HG03575 (cell line): ENCODE measurements around the gene ZNF32.
"Not testable (repeated sequence)": the region's sequence is repeated elsewhere in the genome, so short reads cannot be mapped to it uniquely, and the experiment has no call there.

ENCODE experiments used
- ATAC-seq: cut with Tn5 transposase; IDR thresholded peaks from one replicate; pipeline ENCODE4 v1.9.1; 2021; ENCODE audit not compliant: unreplicated experiment, insufficient number of reproducible peaks, low FRiP score; ENCODE audit errors: extremely low read depth

ZNF32 gene

DNA sequence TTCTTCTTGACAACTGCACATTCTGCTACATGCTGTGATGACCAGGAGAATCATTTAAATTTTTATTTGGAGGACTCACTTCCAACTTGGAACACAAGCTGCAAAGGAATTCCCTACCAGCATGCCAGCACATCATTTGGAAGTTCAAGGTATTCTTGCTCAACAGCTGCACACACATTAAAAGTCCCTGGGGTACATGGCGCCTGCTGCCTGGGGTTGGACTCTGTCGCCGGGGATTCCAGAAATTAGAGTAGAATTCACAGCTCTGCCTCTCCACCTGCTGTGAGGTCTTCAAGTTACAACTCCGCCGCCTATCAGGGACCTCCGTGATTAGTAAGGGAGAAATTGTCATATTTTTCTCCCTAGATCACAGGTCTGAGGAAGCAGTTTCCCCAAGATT is 1.1 kb downstream of the ZNF32 start:
- no peak for ATAC-seq

DNA sequence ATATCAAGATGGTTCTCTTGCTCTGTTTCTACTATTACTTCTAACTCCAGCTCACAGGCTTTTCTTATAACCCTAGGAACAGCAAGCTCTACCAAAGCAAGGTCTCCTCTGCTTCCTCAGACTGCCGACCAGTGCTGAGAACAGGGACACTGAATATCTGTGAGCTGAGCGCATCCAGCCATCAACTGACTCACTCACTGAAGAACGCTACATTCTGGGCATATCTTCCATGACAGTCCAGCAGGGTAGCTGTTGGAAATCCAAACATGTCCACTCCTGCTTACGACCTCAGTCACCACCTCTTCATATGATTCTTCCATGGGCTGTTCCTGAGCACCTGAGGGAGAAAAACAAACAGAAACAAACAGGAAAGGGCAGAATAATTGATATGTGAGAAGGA is 2.8 kb downstream of the ZNF32 start:
- no peak for ATAC-seq

DNA sequence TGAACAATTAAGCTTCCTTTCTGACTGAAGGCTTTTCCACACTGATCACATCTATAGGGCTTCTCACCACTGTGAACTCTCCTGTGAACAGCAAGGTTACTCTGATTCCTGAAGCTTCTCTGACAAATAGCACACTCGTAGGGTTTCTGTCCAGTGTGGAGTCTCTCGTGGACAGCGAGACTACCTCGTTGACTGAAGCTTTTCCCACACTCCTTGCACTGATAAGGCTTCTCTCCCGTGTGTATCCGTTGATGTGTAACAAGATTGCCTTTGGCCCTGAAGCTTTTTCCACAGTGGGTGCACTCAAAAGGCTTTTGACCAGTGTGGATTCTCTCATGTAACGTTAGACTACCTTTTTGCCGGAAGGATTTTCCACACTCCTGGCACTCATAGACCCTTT is 4.4 kb downstream of the ZNF32 start:
- no peak for ATAC-seq

DNA sequence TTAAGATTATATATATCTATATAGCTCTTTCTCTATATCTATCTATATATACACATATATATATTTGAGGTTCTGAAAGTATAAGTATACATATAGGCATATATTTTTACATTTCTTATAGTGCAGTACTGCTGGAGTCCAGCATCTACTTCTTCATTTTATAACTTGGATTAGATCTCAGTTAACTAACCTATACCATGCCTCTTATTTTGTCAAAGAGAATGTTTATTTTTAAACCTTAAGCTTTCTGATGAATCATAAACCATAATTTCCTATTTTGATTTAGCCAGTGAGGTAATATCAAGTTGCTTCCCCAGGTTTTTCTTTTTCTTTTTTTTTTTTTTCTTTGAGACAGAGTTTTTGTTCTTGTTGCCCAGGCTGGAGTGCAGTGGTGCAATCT is 8.1 kb downstream of the ZNF32 start:
- no peak for ATAC-seq

DNA sequence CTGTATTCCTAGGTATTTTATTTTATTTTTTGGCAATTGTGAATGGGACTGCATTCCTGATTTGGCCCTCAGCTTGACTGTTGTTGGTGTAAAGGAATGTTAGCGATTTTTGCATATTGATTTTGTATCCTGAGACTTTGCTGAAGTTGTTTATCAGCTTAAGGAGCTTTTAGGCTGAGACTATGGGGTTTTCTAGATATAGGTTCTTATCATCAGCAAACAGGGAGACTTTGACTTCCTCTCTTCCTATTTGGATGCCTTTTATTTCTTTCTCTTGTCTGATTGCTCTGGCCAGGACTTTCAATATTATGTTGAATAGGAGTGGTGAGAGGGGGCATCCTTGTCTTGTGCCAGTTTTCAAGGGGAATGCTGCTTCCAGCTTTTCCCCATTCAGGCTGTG is 12.9 kb downstream of the ZNF32 start:
- ATAC-seq = not testable (repeated sequence)

DNA sequence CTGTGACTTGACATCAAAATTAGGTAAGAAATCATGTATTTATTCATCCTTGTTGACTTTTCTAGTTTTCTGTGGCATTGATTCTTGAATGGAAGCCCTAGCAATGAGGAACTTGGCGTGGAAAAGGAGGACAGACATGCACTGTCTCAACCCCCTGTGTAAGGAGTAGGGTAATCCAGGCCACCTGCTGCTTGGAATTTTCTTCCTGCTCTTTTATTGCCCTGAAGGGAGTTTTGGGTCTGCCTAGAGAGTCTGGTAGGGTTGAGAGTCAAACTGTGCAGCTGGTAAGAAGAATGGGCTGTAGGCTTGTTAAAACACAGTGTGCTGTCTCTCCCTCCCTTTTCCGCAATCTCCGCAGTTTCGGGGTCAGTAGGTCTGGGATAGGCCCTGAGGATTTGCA is 19.7 kb downstream of the ZNF32 start:
- no peak for ATAC-seq

DNA sequence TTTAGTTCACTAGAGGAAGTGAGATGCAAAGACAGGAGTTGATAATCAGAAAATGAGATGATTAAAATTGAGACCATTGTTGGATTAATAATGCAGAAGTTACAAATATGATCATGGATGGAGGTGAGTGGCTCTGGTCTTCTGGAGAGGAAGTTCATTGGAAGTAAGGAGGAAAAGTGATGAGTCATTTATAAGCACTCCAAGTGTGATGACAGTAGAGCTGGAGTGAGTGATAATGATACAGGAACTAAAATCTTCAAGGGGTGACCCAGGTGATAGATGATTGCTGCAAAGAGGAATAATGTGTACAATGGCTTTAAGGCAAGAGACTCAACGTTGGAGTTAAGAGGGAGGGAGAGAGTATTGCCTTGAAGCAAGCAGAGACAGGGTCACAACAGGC is 20.7 kb downstream of the ZNF32 start:
- ATAC-seq = no peak

DNA sequence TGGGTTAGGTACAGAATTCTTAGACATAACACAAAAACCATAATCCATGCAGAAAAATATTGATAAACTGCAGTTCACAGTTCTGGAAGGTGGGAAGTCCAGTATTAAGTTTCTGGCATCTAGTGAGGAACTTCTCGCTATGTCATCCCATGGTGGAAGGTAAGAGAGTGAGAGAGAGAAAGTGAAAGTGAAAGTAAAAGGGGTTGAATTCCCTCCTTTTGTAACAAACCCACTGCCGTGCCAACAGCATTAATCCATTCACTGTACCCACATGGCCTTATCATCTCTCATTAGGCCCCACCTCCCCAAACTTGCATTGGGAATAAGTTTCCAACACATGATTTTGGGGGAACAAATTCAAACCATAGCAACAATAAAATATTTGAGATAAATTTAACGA is 25.3 kb downstream of the ZNF32 start:
- ATAC-seq = no peak

DNA sequence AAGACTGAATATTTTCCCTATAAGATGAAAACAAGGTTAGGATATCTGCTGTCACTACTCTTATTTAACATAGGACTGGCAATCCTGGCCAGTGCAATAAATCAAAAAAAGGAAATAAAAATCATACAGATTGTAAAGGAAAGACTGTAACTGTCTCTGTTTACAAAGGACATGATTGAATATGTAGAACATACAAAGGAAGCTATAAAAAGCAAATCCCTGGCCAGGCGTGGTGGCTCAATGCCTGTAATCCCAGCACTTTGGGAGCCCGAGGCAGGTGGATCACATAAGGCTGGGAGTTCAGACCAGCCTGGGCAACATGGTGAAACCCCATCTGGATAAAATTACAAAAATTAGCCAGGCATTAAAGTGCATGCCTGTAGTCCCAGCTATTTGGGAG is 26.6 kb downstream of the ZNF32 start:
- ATAC-seq = no peak

DNA sequence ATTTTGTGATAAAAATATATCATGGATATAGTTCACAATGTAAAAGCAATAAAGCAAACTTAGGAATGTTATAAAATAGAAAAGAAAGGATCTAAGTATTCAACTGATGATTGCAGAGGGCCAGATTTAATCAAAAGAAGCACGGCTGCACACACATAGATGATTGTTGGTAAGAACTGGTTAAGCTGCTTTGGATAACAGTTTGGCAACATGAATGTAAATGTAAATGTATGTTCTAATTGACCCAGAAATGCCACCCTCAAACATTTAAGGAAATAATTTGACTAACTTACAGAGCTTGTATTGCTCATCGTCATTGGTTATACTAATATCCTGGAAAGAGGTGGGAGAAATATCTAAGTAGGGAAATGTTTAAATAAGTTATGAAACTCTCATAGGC is 29.3 kb downstream of the ZNF32 start:
- no peak for ATAC-seq

DNA sequence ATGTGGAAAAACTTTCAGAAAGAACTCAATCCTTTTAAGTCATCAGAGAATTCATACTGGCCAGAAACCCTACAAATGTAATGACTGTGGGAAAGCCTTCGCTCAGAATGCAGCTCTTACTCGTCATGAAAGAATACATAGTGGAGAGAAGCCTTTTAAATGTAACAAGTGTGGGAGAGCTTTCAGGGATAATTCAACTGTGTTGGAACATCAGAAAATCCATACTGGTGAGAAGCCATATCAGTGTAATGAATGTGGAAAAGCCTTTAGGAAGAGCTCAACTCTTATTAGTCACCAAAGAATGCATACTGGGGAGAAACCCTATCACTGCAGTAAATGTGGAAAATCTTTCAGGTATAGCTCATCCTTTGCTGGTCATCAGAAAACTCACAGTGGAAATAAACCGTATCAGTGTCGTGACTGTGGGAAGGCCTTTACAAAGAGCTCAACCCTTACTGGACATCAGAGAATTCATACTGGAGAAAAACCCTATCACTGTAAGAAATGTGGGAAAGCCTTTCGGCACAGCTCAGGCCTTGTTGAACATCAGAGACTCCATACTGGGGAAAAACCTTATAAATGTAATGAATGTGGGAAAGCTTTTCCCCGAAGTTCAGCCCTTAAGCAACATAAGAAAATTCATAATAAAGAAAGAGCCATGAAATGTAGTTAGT is 31.8 kb downstream of the ZNF32 start:
- no peak for ATAC-seq

DNA sequence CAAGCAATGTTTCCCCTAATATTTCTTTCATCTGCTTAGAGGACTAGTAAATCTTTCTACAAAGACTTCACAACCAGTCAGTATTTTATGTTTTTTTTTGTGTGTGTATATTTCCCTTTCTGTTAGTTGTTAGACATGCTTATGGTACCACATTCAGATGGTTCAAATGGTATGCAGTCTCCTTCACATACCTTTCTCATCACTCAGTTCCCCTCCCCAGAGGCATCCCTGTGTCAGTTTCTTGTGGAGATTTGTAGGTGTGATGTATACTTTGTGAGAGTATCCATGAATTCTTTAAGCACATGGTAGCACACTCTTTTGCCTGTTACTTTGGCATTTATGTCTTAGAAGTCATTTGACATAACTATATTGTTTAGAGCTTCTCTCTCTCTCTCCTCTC is 38.0 kb downstream of the ZNF32 start:
- ATAC-seq = no peak

DNA sequence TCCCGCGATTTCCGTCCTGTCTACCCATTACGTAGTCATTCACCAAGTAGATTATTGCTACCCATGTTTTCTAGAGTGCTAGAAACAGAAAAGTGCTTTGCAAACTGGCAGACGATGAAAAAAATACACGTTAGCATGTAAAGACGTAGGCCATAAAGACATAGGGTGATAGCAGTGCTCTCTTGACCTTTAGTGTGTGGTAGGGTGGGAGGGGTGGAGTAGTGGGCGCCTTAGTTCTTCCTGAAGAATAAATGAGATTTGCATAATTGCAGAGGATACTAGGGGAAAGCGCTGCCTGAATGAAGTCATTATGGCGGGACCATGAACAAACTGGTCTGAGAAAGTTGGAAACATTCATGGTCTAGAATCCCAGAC is 41.5 kb downstream of the ZNF32 start:
- ATAC-seq = no peak

DNA sequence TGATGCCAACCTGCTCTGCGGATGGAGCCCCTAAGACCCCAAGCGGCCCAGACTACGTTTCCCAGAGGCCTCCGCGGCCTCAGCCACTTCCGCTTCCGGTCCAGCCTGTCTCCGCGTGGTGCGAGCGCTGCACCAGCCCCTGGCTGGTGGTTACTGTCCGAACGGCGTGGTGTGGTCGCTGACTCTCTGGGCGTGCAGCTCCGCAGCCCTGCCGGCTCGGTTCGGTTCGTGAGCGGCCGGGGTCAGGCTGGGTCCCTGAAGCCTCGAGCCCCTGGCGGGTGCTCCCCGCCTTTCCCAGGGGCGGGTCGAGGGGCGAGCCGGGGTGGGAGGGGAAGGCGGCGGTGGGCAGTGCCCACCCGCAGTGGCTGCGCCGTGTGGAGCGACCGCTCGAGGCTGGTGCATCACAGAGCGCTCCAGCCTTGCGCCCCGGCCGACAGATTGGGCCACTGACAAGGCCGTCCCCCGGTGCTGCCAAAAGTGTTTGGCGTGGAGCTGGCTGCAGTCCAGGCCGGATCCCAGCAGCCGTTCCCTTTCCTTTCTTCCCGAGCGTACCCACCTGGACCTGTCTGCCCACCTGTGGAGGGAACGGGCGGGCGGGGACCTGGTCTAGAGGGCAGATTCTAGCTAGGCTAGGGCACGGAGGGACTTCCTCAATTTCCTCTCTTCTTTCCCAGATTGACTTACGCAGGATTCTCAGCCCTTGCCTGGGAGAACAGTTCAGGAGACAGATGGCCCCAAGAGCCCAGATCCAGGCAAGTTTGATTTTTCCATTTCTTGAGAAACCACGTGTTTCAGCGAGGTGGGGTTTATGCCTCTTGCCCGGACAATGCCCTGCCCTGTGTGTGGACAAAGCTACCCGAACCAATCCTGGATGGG is 42.1 kb downstream of the ZNF32 start, which contains the start of gene ZNF485:
ZNF485 (plus strand) TSS at position 116 of the 876 bp plus-strand sequence; CDS start at position 729, 613 bp downstream.
- peak; percentile 82 for ATAC-seq

DNA sequence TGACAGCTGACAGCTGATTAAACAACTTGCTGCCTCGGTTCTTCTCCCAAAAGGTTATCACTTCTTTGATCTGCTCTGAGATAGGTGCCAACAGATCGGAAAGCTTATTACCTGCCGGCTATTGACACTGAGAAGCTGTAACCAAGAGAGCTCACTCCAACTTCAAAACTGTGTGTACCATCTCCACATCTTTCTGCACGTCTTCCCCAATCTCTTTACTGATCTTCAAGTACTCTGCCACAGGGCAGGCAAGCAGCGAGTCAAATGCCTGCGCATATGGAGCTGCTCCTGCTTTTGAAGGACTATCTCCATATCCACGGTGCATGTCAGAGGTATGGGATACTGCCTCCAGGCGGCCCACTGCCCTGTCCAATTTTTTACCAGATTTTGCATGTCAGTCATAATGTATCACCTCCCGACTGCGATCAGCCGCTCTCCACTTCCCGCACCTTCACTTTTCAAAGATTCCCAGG is 42.8 kb downstream of the ZNF32 start:
- no peak for ATAC-seq

DNA sequence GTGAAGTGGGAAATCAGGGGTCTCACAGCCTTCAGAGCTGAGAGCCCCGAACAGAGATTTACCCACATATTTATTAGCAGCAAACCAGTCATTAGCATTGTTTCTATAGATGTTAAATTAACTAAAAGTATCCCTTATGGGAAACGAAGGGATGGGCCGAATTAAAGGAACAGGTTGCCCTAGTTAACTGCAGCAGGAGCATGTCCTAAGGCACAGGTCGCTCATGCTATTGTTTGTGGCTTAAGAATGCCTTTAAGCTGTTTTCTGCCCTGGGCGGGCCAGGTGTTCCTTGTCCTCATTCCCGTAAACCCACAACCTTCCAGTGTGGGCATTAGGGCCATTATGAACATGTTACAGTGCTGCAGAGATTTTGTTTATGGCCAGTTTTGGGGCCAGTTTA is 47.1 kb downstream of the ZNF32 start:
- not testable (repeated sequence) for ATAC-seq

DNA sequence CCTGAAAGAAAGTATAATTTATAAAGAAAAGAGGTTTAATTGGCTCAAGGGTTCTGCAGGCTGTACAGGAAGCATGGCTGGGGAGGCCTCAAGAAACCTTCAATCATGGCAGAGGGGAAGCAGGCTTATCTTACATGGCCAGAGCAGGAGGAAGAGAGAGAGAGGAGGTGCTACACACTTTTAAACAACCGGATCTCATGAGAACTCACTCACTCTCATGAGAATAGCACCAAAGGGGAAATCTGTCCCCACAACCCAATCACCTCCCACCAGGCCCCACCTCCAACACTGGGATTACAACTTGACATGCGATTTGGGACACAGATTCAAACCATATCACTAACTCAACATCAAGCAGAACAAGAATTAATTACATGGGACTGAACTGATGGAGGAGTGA is 49.3 kb downstream of the ZNF32 start:
- no peak for ATAC-seq

DNA sequence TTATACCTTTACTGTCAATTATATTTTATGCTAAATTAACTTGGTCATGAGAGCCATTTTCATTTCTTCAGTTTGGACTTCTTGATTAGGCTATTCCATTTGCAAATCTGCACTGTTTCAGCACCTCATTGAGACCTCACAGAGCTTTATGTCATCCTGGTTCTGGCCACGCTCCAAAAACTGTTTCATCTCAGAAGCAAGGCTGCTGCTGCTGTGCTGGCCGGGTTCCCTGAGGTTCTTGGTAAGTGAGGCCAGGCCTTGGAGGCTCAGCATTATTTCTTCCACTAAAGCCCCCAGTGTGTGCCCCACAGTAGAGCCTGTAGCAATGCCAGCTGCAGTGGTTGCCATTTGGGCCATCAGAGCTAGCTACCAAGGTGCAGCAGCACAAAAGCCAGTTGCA is 50.2 kb downstream of the ZNF32 start:
- no peak for ATAC-seq

DNA sequence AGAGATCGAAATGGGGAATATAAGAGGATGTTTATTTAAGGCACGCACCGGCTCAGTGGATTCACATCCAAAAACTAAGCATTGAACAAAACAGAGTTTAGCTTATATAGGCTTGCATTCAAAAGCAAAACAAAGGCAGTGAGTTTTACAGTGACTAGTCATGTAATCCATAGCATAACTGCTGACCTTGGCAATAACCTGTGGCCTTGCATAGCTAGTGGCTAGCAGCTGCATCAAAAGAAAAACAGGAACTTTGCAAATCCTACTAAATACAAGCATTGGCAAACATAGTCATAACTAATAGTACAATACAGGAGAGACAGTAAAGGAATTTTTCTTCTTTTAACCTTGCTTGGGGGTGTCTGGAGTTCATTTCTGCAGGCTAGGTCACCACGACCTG is 52.1 kb downstream of the ZNF32 start:
- no peak for ATAC-seq

DNA sequence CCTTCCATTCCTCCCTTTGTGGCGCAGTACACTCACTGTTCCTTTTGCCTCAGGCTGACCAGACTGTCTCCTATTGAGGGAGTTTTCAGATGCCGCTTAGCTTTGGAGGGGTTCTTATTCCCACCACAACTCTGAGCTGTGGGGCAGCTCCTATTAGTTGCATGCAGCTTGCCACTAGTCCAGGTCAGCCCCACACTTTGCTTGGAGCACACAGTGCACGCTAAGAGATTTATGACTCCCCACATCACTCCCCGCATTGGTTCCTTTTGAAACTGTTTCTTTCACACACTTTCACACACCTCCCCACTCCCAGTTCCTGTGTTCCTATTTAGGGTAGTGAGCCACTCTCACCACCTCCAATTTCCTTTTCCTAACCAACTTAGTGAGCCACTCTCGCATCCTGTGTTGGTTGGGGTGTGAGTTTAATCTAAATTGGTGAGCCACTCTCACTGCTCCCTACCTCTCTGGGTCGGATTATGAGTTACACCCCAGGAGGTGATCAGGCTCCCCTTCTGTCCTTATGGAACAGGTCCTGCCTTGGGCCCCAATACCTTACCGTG is 52.9 kb downstream of the ZNF32 start:
- peak; percentile 44 for ATAC-seq
